ENCODE results near the gene REELD1.

GRCh38 chr4:146245246-146245645 lies 30.9 kb downstream of the REELD1 start:
- no peak for TF ChIP-seq CTCF (IDR thresholded peaks at IDR 0.05 in 4 of 5, conservative IDR thresholded peaks at IDR 0.05 in 1 of 5)
- TF ChIP-seq POLR2A (IDR thresholded peaks at IDR 0.05), result no peak

Measured in gastrocnemius medialis (tissue), 4 donors.